Progenitor cell of endocrine pancreas (in vitro differentiated cells): ENCODE results near the gene OSBPL9. TPM values are rescaled to one million over a fixed set of nuclear protein-coding genes. Genes with fewer than 3 reads are reported as not detected.

ENCODE experiments used
- DNase-seq: peaks from one replicate; pipeline ENCODE4 v3.0.0; 2021; ENCODE audit warnings: low spot score; ENCODE audit not compliant: unreplicated experiment
- H3K27ac Mint-ChIP-seq: 2 replicates; pipeline ENCODE4 v1.8.0; 2021; ENCODE audit warnings: mild to moderate bottlenecking, moderate library complexity, mixed read lengths
- H3K27me3 Mint-ChIP-seq: 2 replicates; pipeline ENCODE4 v1.8.0; 2021; ENCODE audit warnings: mixed read lengths
- H3K36me3 Mint-ChIP-seq: 2 replicates; pipeline ENCODE4 v1.8.0; 2022; ENCODE audit warnings: mixed read lengths; ENCODE audit not compliant: insufficient read depth
- H3K4me1 Mint-ChIP-seq: 2 replicates; pipeline ENCODE4 v1.8.0; 2021; ENCODE audit warnings: low read depth, mixed read lengths
- H3K4me3 Mint-ChIP-seq: 2 replicates; pipeline ENCODE4 v1.8.0; 2021; ENCODE audit warnings: low read depth, mild to moderate bottlenecking, moderate library complexity, mixed read lengths
- H3K9me3 Mint-ChIP-seq: 2 replicates; pipeline ENCODE4 v1.8.0; 2021; ENCODE audit warnings: low read depth, mixed read lengths
- CTCF ChIP-seq: fragments of 200-600 bp; sonication (generic); IDR thresholded peaks from one replicate; pipeline ENCODE4 v1.5.0; 2021; ENCODE audit warnings: antibody characterized with exemption, mild to moderate bottlenecking; ENCODE audit not compliant: unreplicated experiment
- total RNA-seq: library from RNA; stranded (reverse); gene quantifications from 2 replicates; pipeline ENCODE4 v1.2.1, GENCODE V29; 2021

OSBPL9 gene
- total RNA-seq, 1 donor from 2014 or later = 138 TPM

GRCh38 chr1:51618715-51619114 is 1.8 kb downstream of the OSBPL9 start:
- no peaks in the 10 kb centered on the region for H3K36me3 Mint-ChIP-seq
- H3K27ac Mint-ChIP-seq = no peak overlapping the region
- TF ChIP-seq CTCF = no peak
- H3K27me3 Mint-ChIP-seq = no peaks in the 10 kb centered on the region
- H3K4me1 Mint-ChIP-seq = peaks cover 14% of the 10 kb centered on the region
- H3K9me3 Mint-ChIP-seq = no peaks in the 10 kb centered on the region
- no peak for DNase-seq
- no peak overlapping the region for H3K4me3 Mint-ChIP-seq

GRCh38 chr1:51620470-51620869 is 3.6 kb downstream of the OSBPL9 start:
- Mint-ChIP-seq H3K27me3 (no peaks in the 10 kb centered on the region), H3K4me1 (peaks cover 14% of the 10 kb centered on the region), H3K9me3 (no peaks in the 10 kb centered on the region), H3K27ac (no peak overlapping the region), H3K4me3 (no peak overlapping the region), H3K36me3 (no peaks in the 10 kb centered on the region)
- no peak for TF ChIP-seq CTCF
- no peak for DNase-seq

- H3K36me3 Mint-ChIP-seq = no peaks in the 10 kb centered on the region
- H3K27me3 Mint-ChIP-seq = no peaks in the 10 kb centered on the region
- H3K9me3 Mint-ChIP-seq = no peaks in the 10 kb centered on the region
- H3K4me3 Mint-ChIP-seq = no peak overlapping the region
- TF ChIP-seq CTCF = no peak
- peaks cover 14% of the 10 kb centered on the region for H3K4me1 Mint-ChIP-seq
- no peak for DNase-seq
- H3K27ac Mint-ChIP-seq = no peak overlapping the region
Observed at GRCh38 chr1:51621161-51621560, 4.3 kb downstream of the OSBPL9 start.

GRCh38 chr1:51621841-51622454 is 5.1 kb downstream of the OSBPL9 start:
- Mint-ChIP-seq H3K4me3 (no peak overlapping the region), H3K27me3 (no peaks in the 10 kb centered on the region), H3K36me3 (no peaks in the 10 kb centered on the region), H3K27ac (no peak overlapping the region), H3K4me1 (peaks cover 14% of the 10 kb centered on the region), H3K9me3 (no peaks in the 10 kb centered on the region)
- no peak for TF ChIP-seq CTCF
- no peak for DNase-seq

- Mint-ChIP-seq H3K9me3 (no peaks in the 10 kb centered on the region), H3K4me1 (peaks cover 13% of the 10 kb centered on the region), H3K27me3 (no peaks in the 10 kb centered on the region), H3K27ac (no peak overlapping the region), H3K36me3 (no peaks in the 10 kb centered on the region), H3K4me3 (no peak overlapping the region)
- TF ChIP-seq CTCF = no peak
- no peak for DNase-seq
Observed at GRCh38 chr1:51622455-51622913, 5.6 kb downstream of the OSBPL9 start.
